GM18511 (cell line): ENCODE data around the gene SNAPC2.
"Not testable (repeated sequence)": the region's sequence is repeated elsewhere in the genome, so short reads cannot be mapped to it uniquely, and the experiment has no call there.

ENCODE experiments used
- ATAC-seq: cut with Tn5 transposase; IDR thresholded peaks from one replicate; pipeline ENCODE4 v1.9.1; 2021; ENCODE audit warnings: mild to moderate bottlenecking, moderate library complexity; ENCODE audit not compliant: unreplicated experiment

Gene SNAPC2

DNA sequence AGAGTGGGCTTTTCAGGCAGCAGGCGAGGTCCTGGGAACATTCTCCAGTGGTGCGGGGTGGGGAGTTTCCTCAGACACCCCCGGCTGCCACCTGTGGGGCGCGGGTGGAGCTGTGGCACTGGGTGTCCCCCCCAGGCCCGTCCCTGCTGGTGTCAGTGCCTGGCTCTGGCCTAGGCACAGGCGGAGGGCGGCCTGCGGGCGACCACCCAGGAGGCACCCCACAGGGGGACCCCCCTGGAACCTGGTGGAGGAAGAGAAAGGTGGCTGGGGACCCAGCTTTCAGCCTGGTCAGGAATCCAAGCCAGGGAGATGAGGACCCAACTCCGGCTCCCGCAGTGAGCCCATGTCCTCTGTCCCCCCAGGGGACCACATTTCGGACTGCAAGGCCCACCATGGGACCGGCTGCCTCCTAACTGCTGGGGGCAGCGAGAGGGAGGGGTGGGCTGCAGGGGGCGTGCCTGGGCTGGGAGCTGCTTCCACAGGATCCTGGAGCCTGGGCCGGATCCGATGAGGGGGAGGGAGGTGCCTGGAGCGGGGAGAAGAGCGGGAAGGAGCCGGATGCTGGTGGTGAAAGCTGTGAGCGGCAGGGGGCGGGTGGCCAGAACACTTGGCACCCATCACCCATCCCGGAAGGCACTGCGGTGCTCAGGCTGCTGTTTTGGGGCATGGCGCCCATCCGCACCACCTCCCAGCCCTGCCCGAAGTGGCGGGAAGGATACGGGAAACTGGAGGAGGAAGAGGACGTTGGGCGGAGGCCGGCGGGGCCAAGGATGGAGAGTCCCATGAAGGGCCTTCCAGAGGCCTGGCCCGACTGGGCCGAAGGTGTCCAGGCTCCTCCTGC is 11.3 kb downstream of the SNAPC2 start:
- ATAC-seq = no peak

- no peak for ATAC-seq
Measured at GRCh38 chr19:7932276-7932929, 12.3 kb downstream of the SNAPC2 start.

- ATAC-seq = no peak
Measured at GRCh38 chr19:7932930-7933300, 12.8 kb downstream of the SNAPC2 start.

GRCh38 chr19:7933411-7933810 is 13.3 kb downstream of the SNAPC2 start:
- no peak for ATAC-seq

GRCh38 chr19:7933828-7934725 is 13.9 kb downstream of the SNAPC2 start:
- ATAC-seq = no peak

- ATAC-seq = no peak
Measured at GRCh38 chr19:7934766-7935165, 14.6 kb downstream of the SNAPC2 start.

DNA sequence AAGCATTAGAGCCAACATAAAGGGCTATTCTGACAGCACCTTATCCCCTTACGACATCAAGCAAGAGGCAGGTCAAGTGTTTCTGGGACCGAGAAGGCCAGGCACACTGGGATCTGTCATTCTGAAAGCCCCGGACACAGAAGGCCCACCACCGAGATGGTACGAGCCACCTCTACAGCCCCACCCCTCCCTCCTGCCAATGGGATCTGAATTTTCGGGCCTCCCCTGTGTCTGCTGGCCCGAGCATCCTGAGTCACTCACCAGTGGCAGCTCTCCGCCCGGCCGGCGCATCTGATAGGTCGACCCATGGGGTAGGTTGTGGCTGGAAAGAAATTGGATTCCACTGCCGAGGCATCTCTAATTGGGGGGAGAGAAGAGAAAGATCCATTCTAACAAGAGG is 20.7 kb downstream of the SNAPC2 start:
- ATAC-seq = no peak

DNA sequence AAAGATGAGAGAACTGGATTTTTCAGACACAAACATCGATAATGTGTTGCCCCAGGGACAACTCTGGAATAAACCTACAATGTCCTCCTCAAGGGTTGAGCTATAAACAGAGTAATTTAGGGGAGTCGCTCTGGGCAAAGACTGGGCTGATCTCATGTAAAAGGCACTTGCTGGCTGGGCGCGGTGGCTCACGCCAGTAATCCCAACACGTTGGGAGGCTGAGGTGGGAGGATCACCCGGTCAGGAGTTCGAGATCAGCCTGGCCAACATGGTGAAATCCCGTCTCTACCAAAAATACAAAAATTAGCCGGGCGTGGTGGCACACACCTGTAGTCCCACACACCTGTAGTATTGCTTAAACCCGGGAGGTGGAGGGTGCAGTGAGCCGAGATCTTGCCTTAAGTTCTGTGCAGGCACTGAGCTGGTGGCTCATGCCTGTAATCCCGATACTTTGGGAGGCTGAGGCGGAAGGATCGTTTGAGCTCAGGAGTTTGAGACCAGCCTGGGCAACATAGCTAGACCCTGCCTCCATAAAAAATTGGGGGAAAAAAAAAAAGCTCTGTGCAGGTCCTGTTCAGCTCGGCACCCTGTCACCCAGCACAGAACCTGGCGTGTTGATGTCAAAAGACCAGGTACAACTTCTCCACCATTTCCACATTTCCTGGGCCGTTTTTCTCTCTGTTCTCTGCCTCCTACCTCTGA is 21.9 kb downstream of the SNAPC2 start:
- no peak for ATAC-seq

GRCh38 chr19:7942981-7943443 is 22.9 kb downstream of the SNAPC2 start:
- ATAC-seq = no peak

DNA sequence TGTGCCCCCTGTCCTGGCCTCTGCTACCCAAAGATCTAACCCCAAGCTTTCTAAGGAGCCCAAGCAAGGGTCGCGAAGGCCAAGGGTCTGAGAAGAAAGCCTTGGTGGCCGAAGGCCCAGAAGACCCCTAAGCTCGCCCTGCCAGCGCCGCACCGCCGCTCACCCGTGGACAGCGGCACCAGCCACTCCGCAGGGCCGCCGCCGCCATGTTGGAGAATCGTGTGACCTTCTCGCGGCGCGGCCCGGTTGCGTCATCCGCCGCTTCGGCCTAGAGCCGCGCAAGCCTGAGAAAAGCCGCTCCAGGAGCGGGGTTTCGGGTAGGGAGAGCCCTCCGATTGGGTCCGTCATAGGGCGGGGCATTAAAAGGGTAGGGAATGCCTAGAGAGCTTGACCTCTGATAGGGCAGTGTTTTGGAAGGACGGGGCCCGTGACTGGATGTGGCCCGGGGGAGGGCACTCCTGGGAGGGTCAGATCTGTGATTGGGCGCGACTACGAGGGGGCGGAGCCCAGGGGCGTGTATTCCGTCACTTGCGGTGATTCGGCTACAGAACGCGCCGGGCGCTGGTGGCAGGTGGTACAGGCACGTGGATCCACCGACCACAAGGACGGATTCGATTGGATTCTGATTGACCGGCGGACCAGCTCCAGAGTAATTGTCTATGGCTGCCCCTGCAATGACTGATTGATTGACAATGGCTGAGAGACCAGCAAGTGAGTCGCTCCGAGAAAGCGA is 23.5 kb downstream of the SNAPC2 start, which contains the start of gene TIMM44:
Gene TIMM44, minus strand, starts transcription at position 223 of the 733 bp plus-strand sequence. Its CDS starts 15 bp downstream, at position 208.
- ATAC-seq = peak; percentile 98

DNA sequence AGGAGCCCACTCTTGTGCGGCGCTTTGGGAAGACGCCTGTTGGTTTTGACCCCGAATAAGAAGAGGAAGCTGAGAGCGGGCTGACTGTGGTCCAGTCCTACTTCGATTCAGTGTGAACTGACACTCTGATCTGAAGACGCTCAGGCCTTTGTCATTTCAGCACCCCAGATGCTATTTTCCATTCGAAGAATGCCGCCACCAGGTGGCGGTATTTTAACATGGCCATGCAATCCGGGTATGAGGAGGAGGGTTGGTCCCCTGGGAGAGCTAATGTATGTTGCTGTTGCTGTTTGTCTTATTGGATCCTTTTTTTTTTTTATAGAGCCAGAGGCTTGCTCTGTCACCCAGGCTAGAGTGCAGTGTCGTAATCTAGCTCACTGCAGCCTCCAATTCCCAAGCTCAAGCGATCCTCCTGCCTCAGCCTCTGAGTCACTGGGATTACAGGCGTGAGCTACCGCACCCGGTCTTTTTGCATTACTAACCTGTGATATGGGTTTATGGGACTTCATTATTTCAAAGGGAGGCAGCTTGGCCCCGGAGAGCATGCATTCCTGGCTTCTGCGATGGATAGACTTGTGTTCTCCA is 24.1 kb downstream of the SNAPC2 start:
- peak; percentile 42 for ATAC-seq

GRCh38 chr19:7947939-7948338 is 27.8 kb downstream of the SNAPC2 start:
- ATAC-seq = no peak

- ATAC-seq = no peak
Measured at GRCh38 chr19:7953060-7953459, 32.9 kb downstream of the SNAPC2 start.

GRCh38 chr19:7953576-7953975 is 33.4 kb downstream of the SNAPC2 start:
- no peak for ATAC-seq

GRCh38 chr19:7955696-7956095 is 35.6 kb downstream of the SNAPC2 start:
- ATAC-seq = no peak

DNA sequence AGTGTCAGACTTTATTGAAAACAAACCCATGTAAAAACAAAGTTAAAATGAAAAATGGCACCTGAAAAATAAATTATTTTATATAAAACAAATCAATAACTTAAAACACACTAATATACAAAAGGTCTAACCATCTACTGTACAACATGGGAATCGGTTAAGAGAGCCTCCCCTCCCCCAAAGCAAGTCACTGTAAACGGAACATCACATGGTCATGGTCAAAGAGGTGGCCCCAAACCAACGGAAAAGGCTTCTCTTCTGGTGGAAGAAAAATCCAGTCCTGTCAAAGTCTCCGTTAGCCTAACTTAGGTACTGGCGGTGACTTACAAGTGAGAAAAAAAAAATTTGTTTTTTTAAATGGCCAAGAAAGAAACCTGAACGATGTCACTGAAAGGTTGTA is 39.1 kb downstream of the SNAPC2 start:
- no peak for ATAC-seq

GRCh38 chr19:7961082-7961481 is 40.9 kb downstream of the SNAPC2 start:
- not testable (repeated sequence) for ATAC-seq

GRCh38 chr19:7961920-7962626 is 41.9 kb downstream of the SNAPC2 start:
- ATAC-seq = no peak
